Measurements from ENCODE around the gene LPCAT2. TPM values are rescaled to one million over a fixed set of nuclear protein-coding genes. Genes with fewer than 3 reads are reported as not detected.
A peak's percentile ranks its signal among the peaks of the same experiment; 100 is the strongest.

Gene LPCAT2
- total RNA-seq, 2 donors from 2014 or later = 6.4 to 6.8 TPM

DNA sequence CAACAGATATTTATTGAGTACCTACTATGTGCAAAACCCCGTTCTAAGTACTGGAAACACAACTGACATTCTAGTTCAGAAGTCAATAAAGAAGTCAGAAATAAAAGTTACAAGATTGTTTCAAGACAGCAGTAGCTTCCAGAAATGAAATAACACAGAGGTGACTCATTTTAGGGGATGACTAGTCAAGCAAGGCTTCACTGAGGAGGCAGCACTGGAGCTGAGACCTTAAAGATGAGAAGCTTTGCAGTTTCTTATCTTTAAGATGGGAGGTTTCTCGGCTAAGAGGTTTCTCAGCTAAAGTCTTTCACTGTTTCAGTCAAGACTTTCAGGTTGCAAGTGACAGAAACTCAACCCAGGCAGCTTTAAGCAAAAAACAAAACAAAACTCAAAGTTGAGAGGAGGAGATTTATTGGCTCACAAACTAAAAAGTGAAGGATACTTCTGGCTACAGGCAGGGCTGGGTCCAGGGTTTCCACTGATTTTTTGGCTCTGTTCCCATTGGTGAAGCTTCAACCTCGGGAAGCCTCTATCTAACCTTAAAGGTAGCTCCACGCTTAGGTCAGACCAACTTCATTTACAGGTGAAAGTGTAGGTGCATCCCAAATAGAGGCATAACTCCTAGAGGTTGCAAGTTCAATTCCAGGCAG is 37.3 kb upstream of the LPCAT2 start:
- Mint-ChIP-seq H3K4me1 (peaks cover 24% of the 10 kb centered on the region), H3K4me3 (no peak overlapping the region), H3K27me3 (ENCODE audit: insufficient read depth) (peaks cover 9% of the 10 kb centered on the region), H3K9me3 (peaks cover 1% of the 10 kb centered on the region), H3K27ac (no peak overlapping the region), H3K36me3 (ENCODE audit: low read depth) (no peaks in the 10 kb centered on the region)
- Histone ChIP-seq H3K9me3 (ENCODE audit: control insufficient read depth, low read length) (no peaks in the 10 kb centered on the region), H3K4me3 (ENCODE audit: low read length) (no peak overlapping the region), H3K27ac (ENCODE audit: low read depth, low read length) (no peak overlapping the region), H3K36me3 (ENCODE audit: control insufficient read depth, insufficient read depth, low read length) (no peaks in the 10 kb centered on the region), H3K9ac (ENCODE audit: extremely low read depth, low read length, poor library complexity, severe bottlenecking) (no peak overlapping the region), H3K27me3 (ENCODE audit: control insufficient read depth, insufficient read depth, low read length, poor library complexity, severe bottlenecking) (no peaks in the 10 kb centered on the region), H3K4me1 (ENCODE audit: control insufficient read depth, insufficient read depth, low read length) (no peaks in the 10 kb centered on the region)
- WGBS, 2 experiments (ENCODE audit: insufficient coverage in 1 of 2, insufficient read length in 1 of 2) = 85 to 100% methylated on average over 2 to 4 of the region's 4 CpGs
- DNase-seq = no peak
- TF ChIP-seq, protein P1, sequence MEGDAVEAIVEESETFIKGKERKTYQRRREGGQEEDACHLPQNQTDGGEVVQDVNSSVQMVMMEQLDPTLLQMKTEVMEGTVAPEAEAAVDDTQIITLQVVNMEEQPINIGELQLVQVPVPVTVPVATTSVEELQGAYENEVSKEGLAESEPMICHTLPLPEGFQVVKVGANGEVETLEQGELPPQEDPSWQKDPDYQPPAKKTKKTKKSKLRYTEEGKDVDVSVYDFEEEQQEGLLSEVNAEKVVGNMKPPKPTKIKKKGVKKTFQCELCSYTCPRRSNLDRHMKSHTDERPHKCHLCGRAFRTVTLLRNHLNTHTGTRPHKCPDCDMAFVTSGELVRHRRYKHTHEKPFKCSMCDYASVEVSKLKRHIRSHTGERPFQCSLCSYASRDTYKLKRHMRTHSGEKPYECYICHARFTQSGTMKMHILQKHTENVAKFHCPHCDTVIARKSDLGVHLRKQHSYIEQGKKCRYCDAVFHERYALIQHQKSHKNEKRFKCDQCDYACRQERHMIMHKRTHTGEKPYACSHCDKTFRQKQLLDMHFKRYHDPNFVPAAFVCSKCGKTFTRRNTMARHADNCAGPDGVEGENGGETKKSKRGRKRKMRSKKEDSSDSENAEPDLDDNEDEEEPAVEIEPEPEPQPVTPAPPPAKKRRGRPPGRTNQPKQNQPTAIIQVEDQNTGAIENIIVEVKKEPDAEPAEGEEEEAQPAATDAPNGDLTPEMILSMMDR (conservative IDR thresholded peaks at IDR 0.05) = no peak

DNA sequence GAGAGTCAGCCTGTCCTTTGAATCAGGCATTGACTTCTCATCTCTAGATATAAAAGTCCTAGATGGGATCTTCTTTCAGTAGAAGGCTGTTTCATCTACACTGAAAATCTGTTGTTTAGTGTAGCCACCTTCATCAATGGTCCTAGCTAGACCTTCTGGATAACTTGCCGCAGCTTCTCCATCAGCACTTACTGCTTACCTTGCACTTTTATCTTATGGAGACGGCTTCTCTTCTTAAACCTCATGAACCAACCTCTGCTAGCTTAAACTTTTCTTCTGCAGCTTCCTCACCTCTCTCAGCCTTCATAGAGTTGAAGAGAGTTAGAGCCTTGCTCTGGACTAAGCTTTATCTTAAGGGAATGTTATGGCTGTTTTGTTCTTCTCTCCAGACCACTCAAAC is 35.3 kb upstream of the LPCAT2 start:
- Mint-ChIP-seq H3K4me3 (no peak overlapping the region), H3K36me3 (ENCODE audit: low read depth) (no peaks in the 10 kb centered on the region), H3K4me1 (peaks cover 28% of the 10 kb centered on the region), H3K9me3 (peaks cover 1% of the 10 kb centered on the region), H3K27ac (no peak overlapping the region), H3K27me3 (ENCODE audit: insufficient read depth) (peaks cover 19% of the 10 kb centered on the region)
- Histone ChIP-seq H3K9me3 (ENCODE audit: control insufficient read depth, low read length) (no peaks in the 10 kb centered on the region), H3K36me3 (ENCODE audit: control insufficient read depth, insufficient read depth, low read length) (no peaks in the 10 kb centered on the region), H3K27me3 (ENCODE audit: control insufficient read depth, insufficient read depth, low read length, poor library complexity, severe bottlenecking) (peaks cover 11% of the 10 kb centered on the region), H3K4me1 (ENCODE audit: control insufficient read depth, insufficient read depth, low read length) (no peaks in the 10 kb centered on the region), H3K9ac (ENCODE audit: extremely low read depth, low read length, poor library complexity, severe bottlenecking) (no peak overlapping the region), H3K4me3 (ENCODE audit: low read length) (no peak overlapping the region), H3K27ac (ENCODE audit: low read depth, low read length) (no peak overlapping the region)
- WGBS, 2 experiments (ENCODE audit: insufficient coverage in 1 of 2, insufficient read length in 1 of 2) = 80 to 84% methylated on average over 1 to 2 of the region's 2 CpGs
- TF ChIP-seq, protein P1 (conservative IDR thresholded peaks at IDR 0.05) = no peak
- DNase-seq = peak; percentile 22

- peaks cover 1% of the 10 kb centered on the region for H3K9me3 Mint-ChIP-seq
- H3K36me3 Mint-ChIP-seq (ENCODE audit: low read depth) = no peaks in the 10 kb centered on the region
- H3K4me3 Mint-ChIP-seq = no peak overlapping the region
- H3K27ac ChIP-seq (ENCODE audit: low read depth, low read length) = no peak overlapping the region
- no peaks in the 10 kb centered on the region for H3K9me3 ChIP-seq (ENCODE audit: control insufficient read depth, low read length)
- WGBS, 2 experiments (ENCODE audit: insufficient coverage in 1 of 2, insufficient read length in 1 of 2) = 95 to 96% methylated on average over 3 of the region's 3 CpGs
- no peak overlapping the region for H3K9ac ChIP-seq (ENCODE audit: extremely low read depth, low read length, poor library complexity, severe bottlenecking)
- no peaks in the 10 kb centered on the region for H3K36me3 ChIP-seq (ENCODE audit: control insufficient read depth, insufficient read depth, low read length)
- H3K27ac Mint-ChIP-seq = no peak overlapping the region
- DNase-seq = peak; percentile 32
- H3K4me1 Mint-ChIP-seq = peaks cover 34% of the 10 kb centered on the region
- peaks cover 18% of the 10 kb centered on the region for H3K27me3 ChIP-seq (ENCODE audit: control insufficient read depth, insufficient read depth, low read length, poor library complexity, severe bottlenecking)
- H3K4me3 ChIP-seq (ENCODE audit: low read length) = no peak overlapping the region
- H3K27me3 Mint-ChIP-seq (ENCODE audit: insufficient read depth) = peaks cover 26% of the 10 kb centered on the region
- TF ChIP-seq, protein P1 (conservative IDR thresholded peaks at IDR 0.05) = no peak
- no peaks in the 10 kb centered on the region for H3K4me1 ChIP-seq (ENCODE audit: control insufficient read depth, insufficient read depth, low read length)
Observed at GRCh38 chr16:55474821-55475220, 34.1 kb upstream of the LPCAT2 start.
